ENCODE results near the gene ING4.
A peak's percentile ranks its signal among the peaks of the same experiment; 100 is the strongest.

Gene ING4

GRCh38 chr12:6703631-6704030 is 40.7 kb upstream of the ING4 start:
- peak overlapping the region; percentile 78 for H2AFZ ChIP-seq (ENCODE audit: low read length)
- H3K9ac ChIP-seq (ENCODE audit: low read depth, low read length, poor library complexity, severe bottlenecking): no peak overlapping the region
- H3K4me2 ChIP-seq (ENCODE audit: low read depth, low read length, poor library complexity, severe bottlenecking): peak overlapping the region; percentile 32
- H3K9me2 ChIP-seq (replicated peaks; ENCODE audit: low read depth, low read length): no peaks in the 10 kb centered on the region
- H3K79me2 ChIP-seq (ENCODE audit: insufficient read depth, low read length): no peaks in the 10 kb centered on the region
- H3K4me3 ChIP-seq (ENCODE audit: low read length, poor library complexity, severe bottlenecking): peak overlapping the region; percentile 0
- TF ChIP-seq EZH2phosphoT487 (IDR thresholded peaks at IDR 0.05; ENCODE audit: borderline replicate concordance) (no peak), CTCF (conservative IDR thresholded peaks at IDR 0.05; ENCODE audit: low read length) (peak; percentile 24)
- no peaks in the 10 kb centered on the region for H3F3A ChIP-seq (ENCODE audit: low read depth)
- H3K36me3 ChIP-seq (ENCODE audit: insufficient read depth, low read length): no peaks in the 10 kb centered on the region
- H3K9me3 ChIP-seq (ENCODE audit: insufficient read depth, low read depth, low read length): no peaks in the 10 kb centered on the region
- peaks cover 3% of the 10 kb centered on the region for H3K4me1 ChIP-seq (ENCODE audit: insufficient read depth, low read length, poor library complexity, severe bottlenecking)
- H3K27me3 ChIP-seq (ENCODE audit: insufficient read depth, low read length, poor library complexity, severe bottlenecking): no peaks in the 10 kb centered on the region
- no peaks in the 10 kb centered on the region for H4K20me1 ChIP-seq (ENCODE audit: insufficient read depth, low read length, poor library complexity, severe bottlenecking)

DNA sequence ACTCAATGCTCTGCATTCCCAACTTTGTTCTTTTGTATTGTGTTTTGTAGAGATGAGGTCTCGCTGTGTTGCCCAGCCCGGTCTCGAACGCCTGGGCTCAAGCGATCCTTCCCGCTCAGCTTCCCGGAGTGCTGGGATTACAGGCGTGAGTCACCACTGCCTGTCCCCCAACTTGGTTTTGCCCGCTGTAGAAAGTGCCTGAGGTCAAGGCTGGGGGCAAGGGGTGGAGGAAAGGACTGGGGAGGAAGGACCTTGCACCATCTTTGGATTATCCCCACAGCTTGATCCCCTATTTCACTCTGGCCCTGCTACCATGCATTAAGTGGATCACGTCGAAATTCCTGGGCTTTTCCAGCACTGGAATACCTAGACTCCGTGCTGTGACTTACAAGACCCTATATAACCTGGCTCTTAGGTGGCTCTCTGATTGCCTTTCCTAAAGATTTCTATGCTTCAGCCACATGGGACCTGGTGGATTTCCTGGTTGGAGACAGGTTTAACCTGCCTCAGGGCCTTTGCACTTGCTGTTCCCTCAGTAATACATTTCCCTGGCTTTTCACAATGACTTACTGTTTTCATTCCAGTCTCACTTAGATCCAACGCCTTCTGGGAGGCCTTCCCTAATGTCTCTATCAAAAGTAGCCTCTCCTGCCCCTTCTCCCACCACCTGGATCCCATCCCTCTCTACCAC is 38.3 kb upstream of the ING4 start:
- TF ChIP-seq EZH2phosphoT487 (IDR thresholded peaks at IDR 0.05; ENCODE audit: borderline replicate concordance) (no peak), CTCF (conservative IDR thresholded peaks at IDR 0.05; ENCODE audit: low read length) (no peak)
- Histone ChIP-seq H3K27me3 (ENCODE audit: insufficient read depth, low read length, poor library complexity, severe bottlenecking) (no peaks in the 10 kb centered on the region), H3K4me3 (ENCODE audit: low read length, poor library complexity, severe bottlenecking) (no peak overlapping the region), H3K9ac (ENCODE audit: low read depth, low read length, poor library complexity, severe bottlenecking) (no peak overlapping the region), H3K4me2 (ENCODE audit: low read depth, low read length, poor library complexity, severe bottlenecking) (no peak overlapping the region), H4K20me1 (ENCODE audit: insufficient read depth, low read length, poor library complexity, severe bottlenecking) (no peaks in the 10 kb centered on the region), H3K9me2 (replicated peaks; ENCODE audit: low read depth, low read length) (no peaks in the 10 kb centered on the region), H3K4me1 (ENCODE audit: insufficient read depth, low read length, poor library complexity, severe bottlenecking) (peaks cover under 1% of the 10 kb centered on the region), H3K79me2 (ENCODE audit: insufficient read depth, low read length) (no peaks in the 10 kb centered on the region), H3F3A (ENCODE audit: low read depth) (no peaks in the 10 kb centered on the region), H2AFZ (ENCODE audit: low read length) (no peak overlapping the region), H3K9me3 (ENCODE audit: insufficient read depth, low read depth, low read length) (no peaks in the 10 kb centered on the region), H3K36me3 (ENCODE audit: insufficient read depth, low read length) (no peaks in the 10 kb centered on the region)

GRCh38 chr12:6700646-6701051 is 37.7 kb upstream of the ING4 start, which contains the start of gene PIANP:
PIANP (minus strand) TSS chr12:6700815; CDS start chr12:6698061, 2,754 bp downstream.
- Histone ChIP-seq H3K4me1 (ENCODE audit: insufficient read depth, low read length, poor library complexity, severe bottlenecking) (peaks cover 6% of the 10 kb centered on the region), H3F3A (ENCODE audit: low read depth) (no peaks in the 10 kb centered on the region), H2AFZ (ENCODE audit: low read length) (no peak within 1 kb of the TSS), H3K36me3 (ENCODE audit: insufficient read depth, low read length) (no peaks in the 10 kb centered on the region), H3K4me2 (ENCODE audit: low read depth, low read length, poor library complexity, severe bottlenecking) (no peak within 1 kb of the TSS), H3K9me2 (replicated peaks; ENCODE audit: low read depth, low read length) (no peaks in the 10 kb centered on the region), H3K9ac (ENCODE audit: low read depth, low read length, poor library complexity, severe bottlenecking) (no peak within 1 kb of the TSS), H3K9me3 (ENCODE audit: insufficient read depth, low read depth, low read length) (no peaks in the 10 kb centered on the region), H3K27me3 (ENCODE audit: insufficient read depth, low read length, poor library complexity, severe bottlenecking) (no peaks in the 10 kb centered on the region), H3K79me2 (ENCODE audit: insufficient read depth, low read length) (no peaks in the 10 kb centered on the region), H3K4me3 (ENCODE audit: low read length, poor library complexity, severe bottlenecking) (no peak within 1 kb of the TSS), H4K20me1 (ENCODE audit: insufficient read depth, low read length, poor library complexity, severe bottlenecking) (no peaks in the 10 kb centered on the region)
- TF ChIP-seq EZH2phosphoT487 (IDR thresholded peaks at IDR 0.05; ENCODE audit: borderline replicate concordance): no peak
- no peak for TF ChIP-seq CTCF (conservative IDR thresholded peaks at IDR 0.05; ENCODE audit: low read length)

Data from Loucy (cell line).